CD4-positive, alpha-beta T cell treated with Interleukin-1 beta for 1 hour (primary cell): Measurements from ENCODE around the gene CARD11.

Source experiments
- DNase-seq, 2 donors: peaks; one replicate each; pipeline ENCODE4 v3.0.0-alpha.2; 2020 to 2022

The CARD11 gene

DNA sequence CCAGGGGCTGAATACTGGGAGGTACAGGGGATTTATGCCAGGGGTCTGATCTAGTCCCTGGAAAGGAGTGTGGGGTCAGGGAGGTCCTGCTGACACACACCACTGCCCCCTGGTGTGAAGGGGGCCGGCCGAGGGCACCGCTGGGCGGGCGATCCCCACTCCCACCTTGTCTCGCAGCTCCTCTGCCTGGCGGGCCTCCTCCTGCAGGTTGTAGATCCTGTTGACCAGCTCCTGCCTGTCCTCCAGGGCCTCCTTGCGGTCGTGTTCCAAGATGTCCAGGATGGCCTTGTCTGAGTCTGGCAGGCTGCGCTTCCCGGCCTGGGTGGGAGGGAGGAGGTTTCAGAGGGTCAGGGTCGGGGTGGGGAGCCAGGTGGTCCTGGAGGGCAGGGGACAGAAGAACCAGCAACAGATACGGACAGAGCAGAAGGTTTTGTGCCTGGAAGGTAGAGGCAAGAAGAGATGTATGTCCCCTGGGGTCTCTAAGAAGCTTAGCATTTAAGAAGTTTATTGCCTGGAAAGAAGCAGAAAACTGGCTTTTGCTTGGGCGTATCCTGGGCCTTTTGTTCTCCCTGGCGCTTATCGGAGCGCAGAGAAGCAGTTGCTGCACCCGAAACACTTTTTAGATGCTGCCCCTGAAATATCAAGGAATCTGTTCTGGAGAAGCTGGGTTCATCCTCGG lies 105.0 kb downstream of the CARD11 start:
- DNase-seq, result no peak

DNA sequence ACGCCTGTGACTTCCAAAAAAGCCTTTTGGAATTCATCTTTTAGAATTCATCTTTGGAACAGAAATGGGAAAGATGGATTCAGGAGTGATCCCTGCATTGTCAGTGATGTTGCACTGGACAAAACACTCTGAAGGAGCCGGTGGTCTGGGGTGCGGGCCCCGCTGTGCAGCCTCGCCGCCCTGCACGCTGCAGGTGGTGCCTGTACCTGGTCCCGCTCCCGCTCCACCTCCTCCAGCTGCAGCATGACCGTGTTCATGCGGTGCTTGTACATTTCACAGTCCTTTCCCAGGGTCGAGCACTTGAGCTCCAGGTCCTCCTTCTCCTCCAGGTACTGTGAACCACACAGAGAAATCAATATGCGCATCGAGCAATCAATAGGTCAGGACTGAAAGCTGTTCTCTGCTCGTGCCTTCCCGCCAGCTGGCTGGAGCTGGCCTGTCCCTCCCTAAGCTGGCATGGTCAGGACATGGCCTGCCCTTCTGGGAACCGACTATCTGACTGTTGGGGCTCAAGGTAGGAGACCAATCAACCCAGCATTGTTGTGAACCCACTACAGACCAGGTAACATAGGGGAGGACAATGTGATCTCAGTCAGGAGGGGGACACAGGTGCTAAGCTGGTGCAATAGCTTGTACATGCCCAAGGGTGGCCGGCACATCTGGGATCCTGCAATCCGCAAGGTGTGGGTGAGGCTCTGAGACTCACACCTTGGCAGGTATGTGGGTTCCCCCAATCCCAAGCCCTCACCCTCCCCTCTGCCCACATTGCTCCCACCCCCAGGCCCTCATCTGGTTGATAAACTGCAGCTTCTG lies 105.8 kb downstream of the CARD11 start:
- DNase-seq, result no peak

DNA sequence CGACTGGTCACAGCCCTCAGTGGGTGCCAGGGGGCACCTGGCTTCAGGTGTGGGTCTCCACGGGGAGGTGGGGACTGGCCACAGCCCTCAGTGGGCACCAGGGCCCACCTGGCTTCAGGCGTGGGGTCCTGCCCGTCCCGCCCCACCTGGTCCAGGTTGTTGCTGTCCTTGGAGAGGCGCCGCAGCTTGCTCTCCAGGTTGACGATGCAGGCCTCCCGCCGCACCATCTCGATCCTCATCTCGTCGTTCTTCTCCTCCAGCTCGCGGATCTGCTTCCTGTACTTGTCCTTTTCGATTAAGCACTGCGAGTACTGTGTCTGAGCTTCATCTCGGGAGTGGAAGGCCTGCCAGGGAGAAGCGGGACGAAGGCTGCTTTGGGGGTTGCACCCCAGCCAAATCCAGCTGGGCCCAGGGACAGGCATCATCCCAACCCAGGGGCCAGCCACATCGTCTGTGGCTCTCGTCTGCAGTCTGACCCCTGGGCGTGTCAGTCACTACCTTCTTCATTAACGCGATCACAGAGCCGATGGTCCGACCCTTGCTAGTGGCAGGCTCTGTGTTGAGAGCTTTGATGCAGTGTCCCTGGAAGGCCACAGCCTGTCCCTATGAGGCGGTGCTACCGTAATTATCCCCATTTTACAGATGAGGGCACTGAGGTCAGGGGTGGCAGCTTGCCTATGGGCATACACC lies 106.6 kb downstream of the CARD11 start:
- DNase-seq, result no peak

DNA sequence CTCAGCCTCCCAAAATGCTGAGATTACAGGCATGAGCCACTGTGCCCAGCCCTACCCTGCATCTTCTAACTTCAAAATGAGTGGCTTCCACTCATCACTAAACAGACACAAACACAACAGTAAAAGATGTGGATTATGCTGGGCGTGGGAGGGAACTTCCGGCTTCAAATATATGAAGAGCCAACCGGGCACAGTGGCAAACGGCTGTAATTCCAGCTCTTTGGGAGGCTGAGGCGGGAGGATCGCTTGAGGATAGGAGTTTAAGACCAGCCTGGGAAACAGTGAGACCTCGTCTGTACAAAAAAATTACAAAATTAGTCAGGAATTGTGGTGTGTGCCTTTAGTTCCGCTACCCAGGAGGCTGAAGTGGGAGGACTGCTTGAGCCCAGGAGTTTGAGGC lies 107.4 kb downstream of the CARD11 start:
- no peak for DNase-seq

DNA sequence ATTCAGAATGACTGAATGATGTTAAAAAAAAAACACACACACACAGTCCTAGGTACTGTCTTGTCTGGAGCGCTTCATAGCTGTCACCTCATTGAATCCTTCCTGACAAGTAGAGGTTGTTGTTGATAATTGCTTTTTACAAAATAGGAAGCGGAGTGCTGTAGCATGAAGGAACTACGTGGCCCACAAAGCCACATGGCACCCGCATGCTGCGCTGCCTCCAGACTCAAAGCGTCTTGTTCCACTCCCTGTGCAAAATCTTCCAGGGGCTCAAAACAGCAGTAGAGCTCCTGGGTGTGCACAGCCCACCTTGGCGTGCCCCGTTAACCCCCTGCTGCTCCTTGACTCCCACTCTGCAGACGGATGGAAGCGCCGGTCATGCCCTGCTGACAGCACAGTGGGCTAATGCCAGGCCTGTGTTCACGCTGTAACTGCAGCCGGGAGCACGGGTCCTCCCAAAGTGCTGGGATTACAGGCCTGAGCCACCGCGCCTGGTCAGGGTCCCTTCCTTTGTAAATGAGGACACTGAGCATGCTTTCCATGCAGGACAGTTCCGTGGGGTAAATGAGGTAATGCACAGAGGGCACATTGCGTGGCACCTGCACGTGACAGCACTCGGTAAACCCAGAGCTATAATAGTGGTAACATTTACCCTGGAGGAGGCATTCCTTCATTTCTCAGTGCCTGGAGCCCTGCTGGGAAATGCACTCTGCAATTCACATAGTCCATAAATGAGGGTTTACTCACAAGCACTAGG lies 108.5 kb downstream of the CARD11 start:
- DNase-seq, result no peak

DNA sequence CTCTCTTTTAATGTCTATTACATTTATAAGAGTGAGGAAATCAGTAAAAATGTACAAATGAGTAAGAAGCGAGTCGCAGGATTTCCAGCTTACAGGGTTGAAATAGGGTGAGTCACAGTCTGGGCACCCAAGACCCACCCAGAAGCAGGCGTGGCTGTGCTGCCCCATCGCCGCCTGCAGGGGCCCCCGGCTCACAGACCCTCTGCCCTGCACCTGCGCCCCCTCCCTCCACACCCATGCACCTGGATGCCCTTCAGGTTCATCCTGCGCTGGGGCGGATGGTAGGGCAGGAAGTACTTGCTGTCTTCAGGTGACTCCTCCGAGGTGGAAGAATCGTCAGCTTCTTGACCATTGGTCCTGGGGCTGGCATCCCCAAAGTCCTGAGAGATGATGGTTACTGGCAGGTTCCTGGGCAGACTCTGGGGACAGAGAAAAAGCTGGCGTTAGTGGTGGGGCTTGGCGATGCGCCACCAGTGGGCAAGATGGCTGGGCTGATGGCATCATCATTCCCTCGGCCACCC lies 109.4 kb downstream of the CARD11 start:
- DNase-seq, result no peak

DNA sequence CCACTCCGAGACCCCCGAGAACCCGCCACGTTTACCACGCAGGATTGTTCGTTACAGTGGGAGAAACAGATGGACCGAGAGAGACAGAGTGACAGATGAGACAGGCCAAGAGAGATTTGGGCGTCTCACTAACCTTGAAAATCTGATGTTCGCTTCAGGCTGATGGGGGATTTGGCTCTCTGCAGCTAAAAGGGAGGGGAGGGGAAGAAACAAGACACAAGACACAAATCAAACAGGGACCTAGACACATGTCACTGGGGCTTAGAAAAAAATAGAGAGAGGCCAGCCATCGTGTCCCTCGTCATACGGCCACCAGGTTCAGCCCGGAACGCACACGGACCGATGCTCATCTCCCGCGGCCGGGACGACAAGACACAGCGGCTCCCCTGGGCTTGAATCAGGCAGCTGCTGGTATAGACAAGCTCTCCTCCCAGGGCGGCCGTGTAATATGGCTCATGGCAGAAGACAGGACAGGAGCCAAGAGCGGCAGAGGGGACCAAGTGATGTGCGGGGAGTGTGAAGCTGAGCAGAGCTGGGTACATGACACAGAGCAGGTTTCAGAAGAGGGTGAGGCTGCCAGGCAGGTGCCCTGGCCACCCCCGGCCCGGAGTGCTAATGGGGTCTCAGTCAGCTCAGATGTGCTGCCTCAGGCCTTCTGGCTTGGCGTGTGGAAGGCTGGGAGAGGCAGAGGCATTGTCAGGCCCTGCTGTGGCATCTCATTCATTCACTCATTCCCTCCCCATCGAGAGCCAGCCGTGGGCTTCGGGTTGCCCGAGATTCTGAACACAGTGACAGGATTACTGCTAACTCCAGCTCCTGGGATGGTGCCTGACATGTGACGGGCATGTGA lies 111.0 kb downstream of the CARD11 start:
- no peak for DNase-seq

DNA sequence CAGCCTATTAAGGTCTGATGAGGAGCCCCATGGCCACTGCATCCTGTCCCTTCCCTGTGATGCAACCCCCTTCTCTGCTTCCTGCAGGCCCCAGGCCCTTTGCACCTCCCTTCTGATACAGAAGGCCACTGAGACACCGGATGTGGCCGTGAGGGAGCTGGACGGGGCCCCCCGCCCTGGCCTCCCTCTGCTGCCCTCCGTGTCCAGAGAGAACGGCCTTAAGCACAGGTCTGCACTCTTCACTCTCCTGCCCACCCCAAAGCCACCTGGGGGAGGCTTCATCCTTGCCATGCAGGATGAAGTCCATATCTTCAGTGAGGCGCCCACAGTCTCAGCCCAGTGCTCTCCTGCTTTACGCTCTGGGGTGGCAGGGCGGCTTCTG lies 112.6 kb downstream of the CARD11 start:
- no peak for DNase-seq

DNA sequence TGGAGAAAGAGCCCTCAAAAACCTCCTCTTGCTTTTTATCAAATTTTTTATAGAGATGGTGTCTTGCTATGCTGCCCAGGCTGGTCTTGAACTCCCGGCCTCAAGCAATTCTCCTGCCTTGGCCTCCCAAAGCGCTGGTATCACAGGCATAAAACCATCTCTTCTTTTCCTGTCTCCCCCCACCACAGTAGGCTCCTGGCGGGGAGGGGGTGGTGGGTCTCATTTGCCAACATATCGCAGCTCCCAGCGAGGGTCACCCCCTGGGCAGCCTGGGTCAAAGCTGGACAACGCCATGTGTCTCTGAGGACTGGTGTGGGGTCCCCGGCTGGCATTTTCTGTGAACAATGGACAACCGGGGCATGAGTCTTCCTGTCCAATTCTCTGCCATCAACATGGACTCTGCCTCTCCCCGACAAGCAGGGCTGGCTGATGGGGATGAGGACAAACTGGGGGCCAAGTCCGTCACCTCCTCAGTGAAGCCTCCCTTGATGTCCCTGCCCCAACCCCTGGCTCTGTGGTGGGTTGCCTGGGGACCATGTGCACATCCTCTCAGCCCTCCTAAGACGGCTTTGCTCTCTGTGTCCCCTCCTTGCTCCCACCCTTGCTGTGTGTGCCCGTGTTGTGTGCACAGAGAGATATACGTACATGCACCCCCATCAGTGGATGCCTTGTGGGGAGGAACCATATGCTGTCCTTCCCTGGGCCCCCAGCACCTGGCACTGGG lies 113.2 kb downstream of the CARD11 start:
- DNase-seq, result no peak

DNA sequence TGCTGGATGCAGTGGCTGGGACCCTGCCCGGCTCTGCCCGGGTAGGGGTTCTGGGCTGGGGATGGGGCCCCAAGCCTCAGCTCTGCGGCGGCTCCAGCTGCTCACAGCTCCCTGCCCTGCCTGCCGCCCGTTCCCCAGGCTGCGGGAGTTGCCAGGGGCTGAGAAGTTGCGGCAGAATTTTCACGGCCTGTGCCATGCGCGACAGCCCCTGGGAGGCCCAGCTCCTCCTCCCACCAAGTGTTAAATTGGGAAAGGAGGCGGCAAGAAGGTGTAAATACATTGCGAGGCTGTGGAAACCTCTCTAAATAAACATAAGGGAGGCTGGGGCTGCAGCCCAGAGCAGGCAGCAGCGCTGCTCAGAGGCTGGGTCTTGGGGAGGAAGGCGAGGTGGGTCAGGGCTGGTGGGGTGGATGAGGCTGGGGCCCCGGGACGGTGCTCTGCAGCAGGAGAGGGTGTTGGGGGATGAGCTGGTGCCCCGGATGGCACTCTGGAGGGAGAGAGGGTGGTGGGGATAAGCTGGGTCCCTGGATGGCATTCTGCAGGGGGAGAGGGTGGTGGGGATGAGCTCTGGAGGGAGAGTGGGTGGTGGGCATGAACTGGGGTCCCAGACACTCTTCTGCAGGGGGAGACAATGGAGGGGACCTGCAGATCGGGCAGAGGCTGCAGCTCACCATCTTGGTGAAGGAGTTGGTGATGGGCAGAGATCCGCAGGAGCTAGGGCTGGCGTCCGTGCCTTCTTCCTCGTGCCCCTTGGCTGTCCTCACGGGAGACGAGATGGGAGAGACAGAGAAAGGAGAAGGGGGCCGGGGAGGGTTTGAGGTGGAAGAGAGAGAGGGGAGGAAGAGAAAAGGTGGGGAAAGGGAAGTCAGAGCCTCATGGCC lies 114.1 kb downstream of the CARD11 start:
- DNase-seq, result no peak

DNA sequence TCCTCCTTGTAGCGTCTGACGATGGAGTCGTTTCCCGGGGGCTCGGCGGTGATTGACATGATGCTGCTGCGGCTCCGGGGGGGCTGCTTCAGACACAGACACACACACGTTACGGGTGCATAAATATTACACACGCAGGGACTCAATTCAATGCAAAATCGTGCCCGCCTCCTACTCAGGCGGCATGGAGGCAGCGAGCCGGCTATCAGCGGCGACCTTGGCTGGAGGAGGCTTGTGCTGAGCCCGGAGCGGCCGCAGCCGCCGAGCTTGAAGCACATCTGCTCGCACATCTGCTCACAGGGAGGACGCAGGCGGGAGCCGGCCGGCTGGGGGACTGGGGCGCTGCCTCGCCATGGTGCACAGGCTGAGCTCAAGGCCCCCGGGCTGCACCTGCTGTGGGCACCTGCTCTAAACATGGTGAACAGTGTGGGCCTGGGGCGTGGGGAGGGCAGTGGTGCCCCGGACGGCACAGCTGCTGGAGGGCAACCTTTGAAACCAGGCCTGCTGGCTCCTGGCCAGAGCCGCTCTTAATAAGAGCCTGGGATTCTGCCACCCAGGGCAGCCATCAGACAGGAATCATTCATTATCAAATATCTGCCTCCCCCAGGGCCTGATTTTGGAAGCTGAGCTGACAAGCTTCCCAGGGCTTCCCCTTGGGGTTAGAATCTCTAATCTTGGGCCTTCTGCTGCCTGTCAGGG lies 114.9 kb downstream of the CARD11 start:
- no peak for DNase-seq

DNA sequence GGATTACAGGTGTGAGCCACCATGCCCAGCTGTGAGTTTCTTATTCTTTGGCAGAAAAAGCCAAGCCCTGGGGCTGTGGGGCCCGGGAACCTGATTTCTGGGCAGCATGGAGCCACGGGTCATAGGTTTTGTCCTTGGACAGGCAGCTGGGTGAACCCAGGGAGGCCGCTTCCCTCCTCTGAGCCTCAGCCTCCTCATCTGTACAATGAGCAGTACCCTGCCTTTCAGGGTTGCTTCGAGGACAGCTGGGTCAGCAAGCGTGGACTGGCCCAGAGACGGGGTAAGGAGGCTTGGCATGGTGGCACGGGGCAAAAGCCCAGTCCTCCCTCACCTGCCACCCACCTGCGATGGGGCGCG lies 115.4 kb downstream of the CARD11 start:
- no peak for DNase-seq

DNA sequence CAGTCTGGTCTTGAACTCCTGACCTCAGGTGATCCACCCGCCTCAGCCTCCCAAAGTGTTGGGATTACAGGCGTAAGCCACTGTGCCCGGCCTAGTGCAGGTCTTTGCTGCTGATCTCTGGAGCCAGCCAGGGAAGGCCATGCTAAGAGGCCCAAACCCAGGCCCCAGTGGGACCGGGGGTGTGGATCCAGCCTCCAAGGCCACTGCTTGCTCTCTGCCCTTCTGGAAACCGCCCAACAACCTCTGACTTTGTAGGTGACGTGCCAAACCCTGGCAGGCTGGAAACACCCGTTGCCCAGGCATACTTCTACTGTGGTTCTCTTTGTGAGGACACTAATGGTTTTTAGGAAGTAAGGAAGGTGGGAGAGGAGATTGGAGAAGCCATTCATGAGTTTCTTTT lies 116.1 kb downstream of the CARD11 start:
- DNase-seq, result no peak

DNA sequence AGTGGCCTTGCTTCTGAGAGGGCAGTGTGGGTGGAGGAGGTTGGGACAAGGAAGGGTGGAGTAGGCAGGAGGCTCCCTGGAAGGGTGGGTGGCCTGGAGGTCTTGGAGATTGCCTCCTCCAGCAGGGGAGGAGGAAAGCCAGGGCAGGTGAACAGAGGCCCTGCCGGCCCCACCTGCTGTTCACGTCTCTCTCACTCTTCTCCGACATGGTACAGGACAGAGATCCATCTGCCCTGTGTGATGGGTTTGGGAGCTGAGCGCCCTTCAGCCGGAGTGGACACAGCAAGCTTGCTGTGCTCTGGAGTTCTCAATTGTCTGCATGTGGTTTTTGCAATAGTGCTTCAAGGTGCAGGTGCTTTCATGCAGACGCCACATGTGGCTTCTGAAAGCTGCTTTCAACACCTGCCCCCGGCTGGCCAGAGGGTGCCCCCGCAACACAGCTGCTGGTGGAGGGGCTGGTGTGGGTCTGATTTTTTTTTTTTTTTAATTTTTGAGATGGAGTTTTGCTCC lies 116.7 kb downstream of the CARD11 start:
- no peak for DNase-seq

DNA sequence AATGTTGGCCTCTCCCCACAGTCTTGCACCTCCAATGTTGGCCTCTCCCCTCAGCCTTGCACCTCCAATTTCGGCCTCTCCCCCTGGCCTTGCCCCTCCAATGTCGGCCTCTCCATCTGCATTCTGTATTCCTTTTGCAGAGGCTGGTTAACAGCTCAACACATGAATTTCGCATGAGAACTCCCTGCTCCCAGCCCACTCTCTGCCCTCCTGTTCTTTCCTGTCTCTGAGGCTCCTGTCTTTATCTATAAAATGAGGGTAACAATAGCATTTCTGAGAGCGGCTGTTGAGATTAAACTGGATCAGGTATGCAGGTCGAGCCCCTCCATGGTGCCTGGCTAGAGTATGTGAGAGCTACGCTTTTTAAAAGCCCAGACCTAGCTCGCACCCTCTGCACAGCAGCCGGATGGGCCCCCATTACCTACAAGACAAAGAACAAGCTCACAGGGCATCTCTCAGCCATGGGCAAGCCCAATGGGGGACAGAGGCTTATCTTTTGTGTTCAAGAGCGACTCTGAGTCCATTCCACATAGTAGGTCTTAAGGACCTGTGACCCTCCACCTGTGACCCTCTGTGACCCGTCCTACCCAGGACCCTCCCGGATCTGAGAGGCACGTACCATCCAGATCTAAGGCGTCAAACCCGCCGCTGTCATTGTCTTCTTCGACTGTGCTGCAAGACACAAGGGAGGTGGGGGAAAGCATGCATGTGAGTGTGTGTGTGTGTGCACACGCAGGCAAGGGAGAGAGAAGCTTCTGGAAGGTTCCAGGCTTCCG lies 117.4 kb downstream of the CARD11 start:
- DNase-seq, result no peak

DNA sequence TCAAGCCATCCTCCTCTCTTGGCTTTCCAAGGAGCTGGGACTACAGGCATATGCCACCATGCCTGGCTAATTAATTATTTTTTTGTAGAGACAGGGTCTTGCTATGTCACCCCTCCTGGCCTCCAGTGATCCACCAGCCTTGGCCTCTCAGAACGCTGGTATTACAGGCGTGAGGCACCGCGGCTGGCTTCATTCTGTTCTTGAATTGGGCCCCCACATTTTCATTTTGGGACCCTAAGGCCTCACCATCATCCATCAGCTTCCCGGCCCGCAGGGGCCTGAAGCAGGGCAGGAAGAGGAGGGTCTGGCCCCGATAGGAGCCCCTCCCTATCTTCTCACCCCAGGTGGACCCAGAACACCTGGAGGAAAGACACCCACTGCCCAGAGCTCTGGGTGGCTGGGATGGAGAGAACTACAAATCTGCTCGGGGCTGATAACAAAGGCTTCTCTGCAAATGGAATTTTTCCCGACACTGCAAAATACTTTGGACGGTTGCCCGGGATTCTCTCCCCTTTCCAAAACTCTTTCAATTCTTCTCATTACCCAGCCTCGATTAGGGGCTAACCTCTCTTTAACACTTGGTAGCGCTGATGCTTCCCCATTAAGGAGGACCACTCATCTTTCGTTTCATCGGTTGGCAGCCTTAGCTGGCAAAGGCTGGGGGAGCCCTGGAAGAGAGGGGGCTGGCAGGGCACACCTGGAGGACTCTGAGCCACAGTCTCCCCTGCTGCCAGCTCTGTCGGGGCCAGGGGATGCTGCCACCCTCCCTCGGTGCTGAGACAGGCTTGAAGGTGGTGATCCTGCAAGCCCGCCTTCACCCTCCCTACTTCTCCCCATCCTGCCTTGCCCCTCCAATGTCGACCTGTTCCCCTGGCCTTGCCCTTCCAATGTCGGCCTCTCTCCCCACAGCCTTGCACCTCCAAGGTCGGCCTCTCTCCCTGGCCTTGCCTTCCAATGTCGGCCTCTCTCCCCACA lies 118.5 kb downstream of the CARD11 start:
- no peak for DNase-seq

DNA sequence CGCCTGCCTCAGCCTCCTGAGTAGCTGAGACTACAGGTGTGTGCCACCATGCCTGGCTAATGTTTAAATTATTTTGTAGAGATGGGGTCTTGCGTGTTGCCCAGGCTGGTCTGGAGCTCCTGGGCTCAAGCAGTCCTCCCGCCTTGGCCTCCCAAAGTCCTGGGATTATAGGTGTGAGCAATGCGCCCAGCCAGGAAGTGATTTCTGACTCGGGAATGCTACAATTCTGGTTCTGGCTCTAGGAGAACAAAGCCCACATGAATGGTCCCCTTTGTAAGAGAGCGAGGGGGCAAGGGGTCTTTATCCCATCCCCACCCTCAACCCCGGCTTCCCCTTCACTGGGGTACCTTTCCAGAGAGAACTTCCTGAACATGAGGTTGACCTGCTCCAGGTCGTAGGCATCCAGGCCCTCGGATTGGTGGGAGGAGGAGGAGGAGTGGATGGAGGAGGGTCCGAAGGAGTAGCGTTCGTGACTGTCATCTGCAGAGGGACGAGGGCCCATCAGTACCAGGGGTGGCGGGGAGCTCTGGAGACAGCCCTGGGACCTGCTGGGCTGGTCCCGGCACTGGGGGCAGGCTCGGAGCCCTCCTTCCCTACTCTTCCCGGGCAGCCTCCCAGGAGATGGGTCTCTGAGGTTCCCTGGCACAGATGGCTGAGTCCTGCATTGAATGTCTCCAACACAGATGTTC lies 119.6 kb downstream of the CARD11 start:
- DNase-seq, result no peak
